Neural progenitor cell (in vitro differentiated cells): ENCODE data around the gene DIS3L. TPM values are rescaled to one million over a fixed set of nuclear protein-coding genes. Genes with fewer than 3 reads are reported as not detected.

Source experiments
- DNase-seq: peaks from one replicate; pipeline ENCODE4 v3.0.0-alpha.2; 2016; ENCODE audit warnings: low spot score
- H2AFZ ChIP-seq: fragments of 200-600 bp; sonication (generic); replicated peaks from 2 replicates; pipeline ENCODE4 v1.6.1; 2016; ENCODE audit warnings: antibody characterized with exemption
- H3F3A ChIP-seq: fragments of 200-600 bp; sonication (generic); 2 replicates; pipeline ENCODE4 v1.6.1; 2016; ENCODE audit warnings: antibody characterized with exemption, low read depth
- H3K27ac ChIP-seq: fragments of 200-600 bp; sonication (generic); 2 replicates; pipeline ENCODE4 v1.5.1; 2016; ENCODE audit warnings: mild to moderate bottlenecking
- H3K27me3 ChIP-seq: fragments of 200-600 bp; sonication (generic); 2 replicates; pipeline ENCODE4 v1.6.1; 2016; ENCODE audit warnings: mild to moderate bottlenecking, moderate library complexity
- H3K36me3 ChIP-seq: fragments of 200-600 bp; sonication (generic); 2 replicates; pipeline ENCODE4 v1.5.1; 2016
- H3K4me1 ChIP-seq: fragments of 200-600 bp; sonication (generic); 2 replicates; pipeline ENCODE4 v1.6.1; 2016; ENCODE audit warnings: mixed run types
- H3K4me2 ChIP-seq: fragments of 200-600 bp; sonication (generic); 2 replicates; pipeline ENCODE4 v1.6.1; 2016
- H3K4me3 ChIP-seq: fragments of 200-600 bp; sonication (generic); 2 replicates; pipeline ENCODE4 v1.5.1; 2016
- H3K79me2 ChIP-seq: fragments of 200-600 bp; sonication (generic); 2 replicates; pipeline ENCODE4 v1.6.1; 2016; ENCODE audit warnings: low read depth
- H3K9ac ChIP-seq: fragments of 200-600 bp; sonication (generic); 2 replicates; pipeline ENCODE4 v1.6.1; 2016
- H3K9me3 ChIP-seq: fragments of 200-600 bp; sonication (generic); 2 replicates; pipeline ENCODE4 v1.5.1; 2016; ENCODE audit warnings: low read depth
- H4K20me1 ChIP-seq: fragments of 200-600 bp; sonication (generic); 2 replicates; pipeline ENCODE4 v1.6.1; 2016; ENCODE audit warnings: low read depth
- H3K27ac Mint-ChIP-seq: 3 replicates; pipeline ENCODE4 v1.8.0; 2021; ENCODE audit warnings: mixed read lengths
- H3K27me3 Mint-ChIP-seq: 2 replicates; pipeline ENCODE4 v1.8.0; 2022; ENCODE audit warnings: low read depth, mild to moderate bottlenecking, inconsistent platforms, moderate library complexity, mixed read lengths; ENCODE audit not compliant: insufficient read depth
- H3K36me3 Mint-ChIP-seq: 3 replicates; pipeline ENCODE4 v1.8.0; 2021; ENCODE audit warnings: mixed read lengths
- H3K4me1 Mint-ChIP-seq: 3 replicates; pipeline ENCODE4 v1.8.0; 2021; ENCODE audit warnings: mixed read lengths
- H3K4me3 Mint-ChIP-seq: 3 replicates; pipeline ENCODE4 v1.8.0; 2021; ENCODE audit warnings: mild to moderate bottlenecking, moderate library complexity, mixed read lengths
- H3K9me3 Mint-ChIP-seq: 3 replicates; pipeline ENCODE4 v1.8.0; 2020; ENCODE audit warnings: mixed read lengths
- CTCF ChIP-seq: fragments of 200-600 bp; sonication (generic); IDR thresholded peaks from 2 replicates; pipeline ENCODE4 v1.5.1; 2017; ENCODE audit warnings: antibody characterized with exemption, mild to moderate bottlenecking
- EZH2 ChIP-seq: fragments of 200-600 bp; sonication (generic); IDR thresholded peaks from 2 replicates; pipeline ENCODE4 v1.6.1; 2017; ENCODE audit warnings: antibody characterized with exemption, mild to moderate bottlenecking, moderate library complexity
- EZH2phosphoT487 ChIP-seq: fragments of 200-600 bp; sonication (generic); IDR thresholded peaks from 2 replicates; pipeline ENCODE4 v1.6.1; 2017; ENCODE audit warnings: antibody characterized with exemption
- total RNA-seq: library from RNA; depleted of rRNA; stranded (reverse); fragments of >200 nt; gene quantifications from 2 replicates; pipeline ENCODE4 v1.2.3, GENCODE V29; 2015; ENCODE audit warnings: low replicate concordance

DIS3L gene
- total RNA-seq, 1 donor from 2014 or later: 53.8 TPM

DNA sequence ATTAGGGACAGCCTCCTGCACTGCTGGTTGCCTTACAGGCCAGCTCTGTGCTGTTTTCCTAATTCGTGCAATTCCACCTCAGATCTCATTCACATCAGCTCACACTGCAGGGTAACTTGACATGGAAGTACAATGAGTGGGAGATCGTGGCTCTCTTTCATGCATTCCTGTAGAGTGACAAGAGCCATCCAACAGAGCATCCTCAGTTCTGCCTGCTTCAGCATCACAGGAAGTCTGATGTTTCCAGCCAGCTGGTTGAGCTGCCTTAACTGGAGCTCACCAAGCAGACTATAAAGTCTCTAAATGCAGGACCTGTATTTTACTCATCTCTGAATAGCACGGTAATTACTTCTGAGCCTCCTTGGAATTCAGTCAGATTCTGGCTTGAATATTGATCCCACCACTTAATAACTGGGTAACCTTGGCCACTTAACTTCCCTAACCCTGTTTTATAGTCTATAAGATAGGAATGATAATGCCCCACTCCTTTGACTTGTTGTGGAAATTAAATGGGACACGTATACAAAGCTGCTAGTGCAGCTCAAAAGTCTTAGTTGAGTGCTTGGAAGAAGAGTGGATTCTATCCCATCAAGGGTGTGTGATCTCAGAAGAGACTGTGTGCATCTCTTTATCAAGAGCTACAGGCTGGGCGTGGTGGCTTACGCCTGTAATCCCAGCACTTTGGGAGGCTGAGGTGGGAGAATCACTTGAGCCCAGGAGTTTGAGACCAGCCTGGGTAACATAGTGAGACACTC is 1.4 kb upstream of the DIS3L start:
- peak overlapping the region; percentile 54 for H3K27ac Mint-ChIP-seq
- Histone ChIP-seq H4K20me1 (no peaks in the 10 kb centered on the region), H3K4me3 (no peak overlapping the region), H3F3A (peaks cover 19% of the 10 kb centered on the region), H3K9ac (no peak overlapping the region), H3K79me2 (peaks cover 28% of the 10 kb centered on the region), H3K9me3 (no peaks in the 10 kb centered on the region), H3K4me2 (no peak overlapping the region), H3K27ac (no peak overlapping the region), H3K27me3 (peaks cover 5% of the 10 kb centered on the region), H2AFZ (no peak overlapping the region), H3K4me1 (peaks cover 13% of the 10 kb centered on the region), H3K36me3 (no peaks in the 10 kb centered on the region)
- peaks cover 4% of the 10 kb centered on the region for H3K27me3 Mint-ChIP-seq
- peaks cover 4% of the 10 kb centered on the region for H3K36me3 Mint-ChIP-seq
- DNase-seq: no peak
- no peak for TF ChIP-seq EZH2
- TF ChIP-seq CTCF: no peak
- TF ChIP-seq EZH2phosphoT487: no peak
- H3K4me1 Mint-ChIP-seq: peaks cover 31% of the 10 kb centered on the region
- peak overlapping the region; percentile 81 for H3K4me3 Mint-ChIP-seq
- no peaks in the 10 kb centered on the region for H3K9me3 Mint-ChIP-seq

DNA sequence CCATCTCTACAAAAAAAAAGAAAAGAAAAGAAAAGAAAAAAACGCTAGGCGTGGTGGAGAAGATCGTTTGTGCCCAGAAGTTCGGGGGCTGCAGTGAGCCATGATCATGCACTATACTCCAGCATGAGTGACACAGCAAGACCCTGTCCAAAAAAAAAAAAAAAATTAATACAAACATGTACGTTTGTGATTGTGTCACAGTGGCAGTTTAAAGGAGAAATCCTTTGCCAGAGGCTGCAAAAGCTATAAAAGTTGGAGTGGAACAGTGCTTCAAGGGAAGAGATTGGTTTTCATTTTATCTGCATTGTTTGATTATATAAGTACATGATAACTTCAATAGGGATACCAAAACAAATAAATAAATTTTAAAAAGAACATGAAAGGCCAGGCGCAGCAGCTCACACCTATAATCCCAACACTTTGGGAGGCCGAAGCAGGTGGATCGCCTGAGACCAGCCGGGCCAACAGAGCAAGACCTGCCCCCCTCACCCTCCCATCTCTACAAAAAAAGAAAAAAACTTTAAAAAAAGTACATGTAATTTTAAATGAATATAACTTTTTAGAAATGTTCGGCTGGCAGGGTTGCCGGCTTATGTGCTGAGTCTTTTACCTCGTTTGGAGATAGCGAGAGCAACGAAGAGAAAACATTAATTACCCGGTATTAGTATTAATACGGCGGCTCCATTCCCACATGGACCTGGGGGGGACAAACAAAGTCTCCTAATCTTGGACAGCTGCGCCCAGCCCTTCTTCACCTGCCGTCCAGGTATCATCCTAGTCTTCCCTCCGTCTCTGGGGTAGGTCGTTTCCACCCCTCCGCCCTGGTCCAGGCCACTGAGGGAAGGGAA is 573 bp upstream of the DIS3L start:
- Histone ChIP-seq H3K79me2 (peaks cover 29% of the 10 kb centered on the region), H3K4me3 (peak overlapping the region; percentile 57), H3K4me1 (peaks cover 11% of the 10 kb centered on the region), H3K36me3 (no peaks in the 10 kb centered on the region), H3K9ac (no peak overlapping the region), H3K27ac (no peak overlapping the region), H3K4me2 (peak overlapping the region; percentile 87), H2AFZ (peak overlapping the region; percentile 95), H3K9me3 (no peaks in the 10 kb centered on the region), H3K27me3 (peaks cover 5% of the 10 kb centered on the region), H4K20me1 (no peaks in the 10 kb centered on the region), H3F3A (peaks cover 19% of the 10 kb centered on the region)
- H3K9me3 Mint-ChIP-seq: no peaks in the 10 kb centered on the region
- H3K4me3 Mint-ChIP-seq: peak overlapping the region; percentile 81
- H3K27ac Mint-ChIP-seq: peak overlapping the region; percentile 81
- peaks cover 6% of the 10 kb centered on the region for H3K27me3 Mint-ChIP-seq
- no peak for TF ChIP-seq EZH2
- H3K4me1 Mint-ChIP-seq: peaks cover 31% of the 10 kb centered on the region
- H3K36me3 Mint-ChIP-seq: peaks cover 9% of the 10 kb centered on the region
- no peak for DNase-seq

DNA sequence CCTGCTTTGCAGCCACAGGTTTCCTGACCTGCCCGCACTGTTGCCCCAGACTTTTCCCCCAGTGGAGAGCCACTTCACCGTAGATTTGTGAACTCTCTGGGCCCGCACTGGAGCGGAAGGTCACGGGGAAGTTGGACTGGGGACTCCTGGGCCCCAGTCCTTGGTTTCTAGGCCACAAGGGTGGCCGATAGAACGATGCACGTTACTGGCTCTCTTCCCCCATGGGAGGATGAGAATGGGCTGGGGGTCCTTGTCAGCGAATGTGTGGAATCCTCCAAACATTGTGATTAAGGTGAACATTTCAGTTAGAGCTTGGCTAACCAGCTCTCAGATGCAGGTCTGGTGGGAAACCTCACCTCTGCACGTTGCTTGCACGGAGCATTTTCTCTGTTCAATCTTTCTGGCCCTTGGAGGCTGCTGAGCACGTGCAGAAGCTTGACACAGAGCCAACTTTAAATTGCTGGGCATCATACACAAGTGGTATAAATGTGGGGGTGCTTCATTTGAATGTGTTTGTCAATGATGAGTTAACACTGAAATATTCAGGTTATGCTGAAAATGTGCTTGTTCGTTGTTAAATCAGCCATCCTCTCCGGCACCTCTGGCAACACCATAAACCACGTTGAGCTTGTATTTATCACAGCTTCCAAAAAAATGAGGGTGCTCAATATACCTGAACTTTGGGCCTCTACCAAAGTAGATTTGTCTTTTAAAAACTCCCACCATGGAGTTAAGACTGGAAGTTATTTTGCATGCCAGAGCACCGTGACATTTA is 976 bp downstream of the DIS3L start:
- Mint-ChIP-seq H3K4me1 (peaks cover 31% of the 10 kb centered on the region), H3K36me3 (peaks cover 9% of the 10 kb centered on the region), H3K4me3 (peak overlapping the region; percentile 89), H3K27ac (peak overlapping the region; percentile 96), H3K9me3 (no peaks in the 10 kb centered on the region), H3K27me3 (peaks cover 6% of the 10 kb centered on the region)
- H3K27me3 ChIP-seq: peaks cover 5% of the 10 kb centered on the region
- H3K36me3 ChIP-seq: no peaks in the 10 kb centered on the region
- TF ChIP-seq EZH2 (no peak), EZH2phosphoT487 (no peak), CTCF (no peak)
- peaks cover 3% of the 10 kb centered on the region for H4K20me1 ChIP-seq
- peaks cover 29% of the 10 kb centered on the region for H3K79me2 ChIP-seq
- peaks cover 11% of the 10 kb centered on the region for H3K4me1 ChIP-seq
- peak overlapping the region; percentile 87 for H3K4me2 ChIP-seq
- peaks cover 13% of the 10 kb centered on the region for H3F3A ChIP-seq
- peak; percentile 16 for DNase-seq
- no peaks in the 10 kb centered on the region for H3K9me3 ChIP-seq
- peak overlapping the region; percentile 80 for H2AFZ ChIP-seq
- peak overlapping the region; percentile 57 for H3K4me3 ChIP-seq
- H3K27ac ChIP-seq: no peak overlapping the region
- peak overlapping the region; percentile 16 for H3K9ac ChIP-seq
